ENCODE measurements around the gene RMC1. TPM values are rescaled to one million over a fixed set of nuclear protein-coding genes. Genes with fewer than 3 reads are reported as not detected.

The RMC1 gene
- 22.5 to 26.8 TPM (median 24.6 TPM) in 3 replicates for total RNA-seq
- long read RNA-seq, transcript RMC1-201 (20 exons, 2,162 nt), result major isoform, 13 of 21 reads
- long read RNA-seq, partial matches to known transcripts, result 1 of 21 reads
- long read RNA-seq, other reads (novel, unspliced or antisense), result 7 of 21 reads

- peaks cover 4% of the 10 kb centered on the region for H3K36me3 Mint-ChIP-seq (ENCODE audit: low read depth)
- H3K4me3 Mint-ChIP-seq (ENCODE audit: unreplicated experiment), result peak within 1 kb of the TSS; percentile 89
- peak; percentile 97 for DNase-seq (ENCODE audit: low spot score)
- TF ChIP-seq CTCF (IDR thresholded peaks at IDR 0.05), result peak; percentile 44
- H3K9me3 Mint-ChIP-seq (ENCODE audit: low read depth), result no peaks in the 10 kb centered on the region
- H3K27me3 Mint-ChIP-seq (ENCODE audit: low read depth), result no peaks in the 10 kb centered on the region
- peak within 1 kb of the TSS; percentile 91 for H3K27ac Mint-ChIP-seq (ENCODE audit: unreplicated experiment)
- peaks cover 27% of the 10 kb centered on the region for H3K4me1 Mint-ChIP-seq (ENCODE audit: low read depth)
Measured at GRCh38 chr18:23503038-23503962, at the start of gene RMC1. Gene RMC1 (plus strand): TSS chr18:23503511. CDS start chr18:23503619, 108 bp downstream.

- H3K4me1 Mint-ChIP-seq (ENCODE audit: low read depth), result peaks cover 52% of the 10 kb centered on the region
- no peaks in the 10 kb centered on the region for H3K27me3 Mint-ChIP-seq (ENCODE audit: low read depth)
- peaks cover 4% of the 10 kb centered on the region for H3K36me3 Mint-ChIP-seq (ENCODE audit: low read depth)
- peak overlapping the region; percentile 99 for H3K4me3 Mint-ChIP-seq (ENCODE audit: unreplicated experiment)
- peak overlapping the region; percentile 84 for H3K27ac Mint-ChIP-seq (ENCODE audit: unreplicated experiment)
- H3K9me3 Mint-ChIP-seq (ENCODE audit: low read depth), result no peaks in the 10 kb centered on the region
- DNase-seq (ENCODE audit: low spot score), result no peak
- TF ChIP-seq CTCF (IDR thresholded peaks at IDR 0.05), result peak; percentile 9
Measured at GRCh38 chr18:23453680-23454058, 49.6 kb upstream of the RMC1 start.

GRCh38 chr18:23456835-23457234 lies 46.5 kb upstream of the RMC1 start:
- no peaks in the 10 kb centered on the region for H3K27me3 Mint-ChIP-seq (ENCODE audit: low read depth)
- no peak overlapping the region for H3K4me3 Mint-ChIP-seq (ENCODE audit: unreplicated experiment)
- no peak for DNase-seq (ENCODE audit: low spot score)
- peaks cover 4% of the 10 kb centered on the region for H3K36me3 Mint-ChIP-seq (ENCODE audit: low read depth)
- TF ChIP-seq CTCF (IDR thresholded peaks at IDR 0.05), result no peak
- no peaks in the 10 kb centered on the region for H3K9me3 Mint-ChIP-seq (ENCODE audit: low read depth)
- peaks cover 78% of the 10 kb centered on the region for H3K4me1 Mint-ChIP-seq (ENCODE audit: low read depth)
- H3K27ac Mint-ChIP-seq (ENCODE audit: unreplicated experiment), result no peak overlapping the region

- no peaks in the 10 kb centered on the region for H3K9me3 Mint-ChIP-seq (ENCODE audit: low read depth)
- no peak for DNase-seq (ENCODE audit: low spot score)
- peak overlapping the region; percentile 47 for H3K27ac Mint-ChIP-seq (ENCODE audit: unreplicated experiment)
- peaks cover 68% of the 10 kb centered on the region for H3K4me1 Mint-ChIP-seq (ENCODE audit: low read depth)
- no peak overlapping the region for H3K4me3 Mint-ChIP-seq (ENCODE audit: unreplicated experiment)
- no peak for TF ChIP-seq CTCF (IDR thresholded peaks at IDR 0.05)
- H3K27me3 Mint-ChIP-seq (ENCODE audit: low read depth), result no peaks in the 10 kb centered on the region
- peaks cover 15% of the 10 kb centered on the region for H3K36me3 Mint-ChIP-seq (ENCODE audit: low read depth)
Measured at GRCh38 chr18:23458830-23459529, 44.3 kb upstream of the RMC1 start.

- H3K27me3 Mint-ChIP-seq (ENCODE audit: low read depth), result no peaks in the 10 kb centered on the region
- peaks cover 18% of the 10 kb centered on the region for H3K36me3 Mint-ChIP-seq (ENCODE audit: low read depth)
- peaks cover 63% of the 10 kb centered on the region for H3K4me1 Mint-ChIP-seq (ENCODE audit: low read depth)
- no peaks in the 10 kb centered on the region for H3K9me3 Mint-ChIP-seq (ENCODE audit: low read depth)
- TF ChIP-seq CTCF (IDR thresholded peaks at IDR 0.05), result no peak
- no peak for DNase-seq (ENCODE audit: low spot score)
- no peak overlapping the region for H3K4me3 Mint-ChIP-seq (ENCODE audit: unreplicated experiment)
- H3K27ac Mint-ChIP-seq (ENCODE audit: unreplicated experiment), result no peak overlapping the region
Measured at GRCh38 chr18:23459530-23459921, 43.8 kb upstream of the RMC1 start.

Measured in chondrocyte (in vitro differentiated cells).